Activated CD8-positive, alpha-beta memory T cell treated with anti-CD3 and anti-CD28 coated beads for 24 hours (primary cell): ENCODE measurements around the gene PACRG.

Experiments
- DNase-seq: peaks from one replicate; pipeline ENCODE4 v3.0.0-alpha.2; 2020

PACRG gene

DNA sequence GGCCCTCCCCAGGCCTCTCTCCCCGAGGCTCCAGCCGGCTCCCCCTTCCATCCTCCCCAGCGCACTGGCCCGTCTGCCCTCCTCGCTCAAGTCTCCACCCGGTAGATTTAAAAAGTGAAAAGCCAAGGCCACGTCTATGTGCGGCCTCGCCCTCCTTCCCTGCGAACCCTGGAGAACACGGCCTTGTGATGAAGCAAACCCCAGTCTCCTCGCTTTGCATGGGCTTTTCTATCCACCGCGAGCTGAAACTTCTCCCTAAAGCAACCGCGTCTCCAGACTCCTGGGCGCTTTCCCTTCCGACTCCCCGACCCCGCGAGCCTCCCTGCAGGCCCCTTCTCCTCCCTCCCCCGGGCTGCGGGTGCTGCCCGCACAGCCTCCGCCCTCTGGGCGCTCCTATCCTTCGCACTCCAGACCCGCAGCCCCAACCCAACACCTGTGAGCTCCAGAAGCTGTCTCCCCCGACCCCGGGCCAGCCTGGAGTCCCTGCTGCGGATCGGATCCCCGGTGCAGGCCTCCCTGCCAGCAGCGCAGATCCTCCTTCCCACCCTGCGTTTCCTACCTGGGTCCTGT is 421.6 kb downstream of the PACRG start:
- no peak for DNase-seq

DNA sequence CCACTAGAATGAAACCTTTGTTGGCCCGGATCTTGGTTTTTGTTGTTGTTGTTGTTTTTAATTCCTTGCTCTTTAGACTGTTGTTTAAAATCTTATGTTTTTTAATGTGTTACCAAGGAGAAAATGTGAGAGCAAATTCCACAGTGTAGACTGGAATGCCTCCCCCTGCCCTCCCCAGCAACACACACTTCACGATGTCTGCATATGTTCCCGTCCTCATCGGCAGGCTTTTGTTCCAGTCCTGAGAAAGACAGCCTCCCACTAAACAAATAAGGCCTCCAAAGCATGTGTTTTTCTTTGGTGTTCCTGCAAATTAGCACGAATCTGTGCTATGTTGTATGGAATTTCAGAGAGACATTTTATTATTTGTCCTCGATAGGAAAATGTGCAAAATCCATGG is 423.4 kb downstream of the PACRG start:
- DNase-seq = no peak

DNA sequence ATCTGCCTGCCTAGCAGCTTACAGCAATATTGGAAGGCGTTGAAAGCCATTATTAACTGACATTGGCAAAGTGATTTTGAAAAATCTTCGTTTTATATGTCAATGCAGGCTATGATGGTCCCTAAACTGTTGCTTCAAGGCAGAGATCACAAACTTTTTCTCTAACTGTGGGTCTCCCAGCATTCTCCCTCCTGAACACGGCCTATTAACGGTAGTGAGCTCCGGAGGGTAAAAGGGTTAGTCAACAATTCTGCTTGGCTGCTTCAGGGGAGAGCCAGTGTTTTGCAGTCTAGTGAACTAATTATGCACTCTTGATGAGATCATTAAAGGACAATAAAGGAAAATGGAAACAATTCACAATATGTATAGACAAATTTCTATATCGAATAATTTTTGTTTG is 424.9 kb downstream of the PACRG start:
- DNase-seq = no peak

DNA sequence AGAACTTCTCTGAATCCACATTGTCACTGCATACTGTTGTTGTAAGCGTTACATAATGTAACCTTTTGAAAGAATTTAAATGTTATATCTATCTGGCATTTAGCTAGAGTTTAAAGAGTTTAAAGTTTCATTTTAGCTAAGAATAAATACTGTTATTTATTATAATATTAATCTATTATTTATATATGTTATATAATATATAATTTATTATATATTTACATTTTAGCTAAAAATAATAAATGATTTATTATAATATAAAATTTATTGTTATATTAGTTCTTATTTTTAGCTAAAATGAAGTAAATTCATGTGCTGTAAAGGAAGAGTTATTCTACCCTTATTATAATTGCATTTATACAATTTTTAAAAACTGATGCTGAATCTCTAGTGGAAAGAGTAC is 431.3 kb downstream of the PACRG start:
- no peak for DNase-seq

DNA sequence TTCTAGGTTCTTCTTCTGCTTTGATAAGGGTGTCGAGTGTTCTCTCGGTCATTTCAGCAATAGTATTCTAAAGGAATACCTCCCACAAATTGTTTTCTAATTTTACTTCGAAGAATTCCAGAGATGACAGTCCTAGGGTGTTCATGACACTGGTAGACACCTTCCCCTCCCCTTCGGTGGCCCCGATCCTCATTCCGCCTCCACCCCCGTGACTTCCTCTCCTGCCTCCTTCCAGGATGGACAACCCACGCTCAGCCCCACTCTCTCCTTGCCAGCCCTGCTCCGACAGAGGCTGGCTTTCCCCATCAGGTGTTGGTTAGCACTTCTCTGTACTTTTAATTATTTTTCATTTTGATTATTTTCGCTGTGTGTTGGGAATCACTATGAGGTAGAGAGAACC is 431.9 kb downstream of the PACRG start:
- DNase-seq = no peak

DNA sequence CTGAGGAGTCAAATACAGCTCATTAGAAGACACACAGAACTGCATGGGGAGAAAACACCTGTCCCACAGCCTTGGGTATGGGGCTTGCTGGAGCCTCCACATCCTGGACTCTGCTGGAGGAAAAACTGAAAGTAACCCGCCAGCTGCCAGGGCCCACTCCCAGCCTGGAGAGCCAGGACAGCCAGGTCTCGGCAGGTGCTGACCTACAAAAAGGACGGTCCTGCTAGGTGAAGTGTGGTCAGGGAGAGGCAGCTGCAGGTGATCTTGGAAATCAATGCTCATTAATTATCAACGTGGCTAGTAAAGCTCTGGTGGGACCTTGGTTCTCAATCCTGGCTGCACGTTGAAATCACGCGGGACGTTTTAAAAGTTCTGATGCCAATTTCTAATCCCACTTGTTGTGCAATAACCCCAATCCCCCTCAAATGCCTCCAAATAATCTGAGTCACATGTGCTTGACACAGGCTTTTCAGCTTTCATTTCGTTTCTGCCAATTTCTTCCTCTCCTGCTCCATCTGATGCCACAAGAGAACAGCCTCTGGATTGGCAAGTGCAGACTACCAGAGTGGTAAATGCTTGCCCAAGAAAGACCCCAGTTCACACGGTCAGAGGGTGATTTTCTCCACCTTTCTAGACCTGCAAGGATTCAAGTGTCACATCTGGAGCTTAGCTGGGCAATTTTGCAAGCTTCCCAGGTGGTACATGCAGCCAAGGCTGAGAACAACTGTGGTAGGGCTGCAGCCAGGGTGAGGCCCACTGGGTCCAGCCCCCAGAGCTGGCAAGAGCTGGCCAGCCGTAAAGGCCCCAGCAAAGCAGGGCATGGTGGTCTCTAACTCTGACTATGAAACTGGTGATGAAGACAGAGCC is 434.5 kb downstream of the PACRG start:
- no peak for DNase-seq

DNA sequence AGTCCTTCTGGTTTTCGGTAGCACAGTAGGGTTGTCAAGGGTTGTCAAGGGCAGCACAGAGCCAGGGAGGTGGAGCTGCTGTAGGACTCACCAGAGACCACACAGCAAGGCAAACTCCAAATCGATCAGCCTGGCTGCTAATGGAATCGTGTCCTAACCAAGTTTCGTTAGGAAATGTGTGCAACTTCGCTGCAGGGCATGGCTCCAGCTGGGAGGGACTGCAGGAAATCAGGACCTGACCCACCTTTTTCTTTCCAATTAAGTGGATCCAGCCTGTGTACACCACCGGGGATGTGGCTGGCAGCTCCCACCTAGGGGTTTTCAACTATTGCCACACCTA is 435.1 kb downstream of the PACRG start:
- DNase-seq = no peak

DNA sequence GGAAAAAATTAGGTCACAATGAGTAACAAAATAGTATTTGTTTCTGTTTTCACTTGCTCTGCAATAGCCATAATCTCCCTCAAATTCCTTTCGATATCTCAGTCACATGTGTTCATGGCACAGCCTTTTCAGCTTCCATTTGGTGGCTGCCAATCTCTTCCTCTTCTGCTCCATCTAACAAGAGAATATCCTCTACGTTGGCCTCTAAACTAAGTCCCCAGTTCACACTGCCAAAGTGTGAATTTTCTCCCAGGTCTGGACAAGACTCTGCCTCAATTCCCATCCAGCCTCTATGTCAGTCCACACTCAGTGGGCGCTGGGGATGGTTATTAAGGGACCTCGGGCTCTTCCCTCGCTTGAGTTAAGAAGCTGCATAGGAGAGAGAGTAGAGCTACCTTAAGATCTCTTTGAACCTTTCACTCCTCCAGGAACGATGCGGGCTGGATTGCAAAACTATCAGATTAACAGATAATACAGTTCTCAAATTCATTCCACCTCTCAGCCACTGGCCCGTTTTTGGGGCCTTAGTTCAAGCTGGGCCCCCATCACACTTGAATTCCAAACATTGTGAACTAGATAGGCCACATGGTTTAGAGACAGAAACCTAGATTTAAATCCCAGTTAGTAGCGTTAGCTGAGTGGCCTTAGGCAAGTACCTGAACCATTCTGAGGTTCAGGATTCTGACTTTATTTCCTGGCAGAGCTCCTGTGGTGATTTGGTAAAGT is 436.6 kb downstream of the PACRG start:
- no peak for DNase-seq

DNA sequence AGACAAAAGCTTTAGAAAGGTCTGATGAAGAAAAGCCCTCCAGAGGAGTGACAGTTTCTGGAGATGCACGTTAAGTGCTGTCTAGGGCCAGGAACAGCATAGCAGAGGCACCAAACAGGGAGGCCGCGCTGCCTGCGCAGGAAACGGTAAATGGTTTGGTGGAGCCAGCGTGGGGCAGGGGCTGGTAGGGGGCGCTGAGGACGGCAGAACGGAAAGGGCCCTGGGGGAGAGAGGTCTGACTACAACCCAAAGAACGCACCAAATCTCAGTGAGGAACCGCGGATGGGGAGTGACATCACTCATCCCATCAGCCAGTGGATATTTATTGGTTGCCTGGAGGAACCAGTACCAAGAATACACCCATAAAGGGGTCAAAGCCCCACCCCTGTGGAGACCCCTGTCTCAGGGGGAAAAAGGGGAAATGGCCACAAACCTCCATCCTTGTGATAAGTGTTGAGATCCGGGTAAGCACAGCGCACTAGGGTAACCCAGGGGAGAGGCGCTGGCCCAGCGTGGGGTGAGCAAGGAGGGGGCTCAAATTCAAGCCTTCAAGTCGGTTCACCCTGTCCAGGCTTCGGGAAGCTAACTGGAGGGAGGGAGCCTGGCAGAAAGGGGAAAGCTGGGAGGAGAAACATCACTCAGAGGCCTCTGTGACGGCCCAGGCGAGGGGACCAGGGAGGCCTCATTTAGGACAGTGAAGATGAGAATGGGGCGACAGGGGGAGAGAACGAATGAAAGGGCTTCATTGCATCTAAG is 437.6 kb downstream of the PACRG start:
- DNase-seq = no peak

DNA sequence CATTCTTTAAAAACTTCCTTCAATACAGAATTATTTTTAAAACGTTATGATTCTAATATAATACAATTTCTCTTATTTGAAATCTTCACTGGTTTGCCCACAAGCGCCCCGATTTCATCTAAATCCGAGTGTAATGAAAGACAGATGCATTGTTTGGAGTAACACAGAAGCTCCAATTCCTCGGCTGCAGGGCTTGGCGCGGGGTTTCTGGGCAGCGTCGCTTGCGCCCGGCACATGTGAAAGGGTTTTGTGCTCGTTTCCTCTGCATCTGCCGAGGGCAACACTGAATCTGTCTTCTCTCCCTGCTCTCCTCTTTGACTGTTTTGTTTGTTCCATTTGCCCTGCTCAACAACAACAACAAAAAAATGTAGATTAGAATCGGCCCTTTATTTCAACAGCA is 438.1 kb downstream of the PACRG start:
- DNase-seq = no peak

DNA sequence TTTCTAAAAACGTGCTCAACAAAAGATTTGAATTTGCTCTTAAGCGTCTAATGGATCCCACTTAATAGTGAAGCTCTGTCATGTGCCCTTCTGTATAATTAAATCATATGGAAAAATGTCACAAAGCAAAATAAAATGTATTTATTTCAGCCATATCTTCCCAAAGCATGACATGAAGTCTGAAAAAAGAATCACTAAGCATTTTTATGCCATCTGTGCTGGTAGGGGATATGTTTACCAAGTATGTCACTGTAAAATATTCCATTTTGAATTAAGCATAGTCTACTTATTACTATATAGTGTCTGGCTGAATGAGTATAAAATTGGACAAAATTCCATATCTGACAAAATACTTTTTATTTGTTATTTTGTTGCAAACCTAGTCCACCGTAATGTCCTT is 438.7 kb downstream of the PACRG start:
- DNase-seq = no peak

DNA sequence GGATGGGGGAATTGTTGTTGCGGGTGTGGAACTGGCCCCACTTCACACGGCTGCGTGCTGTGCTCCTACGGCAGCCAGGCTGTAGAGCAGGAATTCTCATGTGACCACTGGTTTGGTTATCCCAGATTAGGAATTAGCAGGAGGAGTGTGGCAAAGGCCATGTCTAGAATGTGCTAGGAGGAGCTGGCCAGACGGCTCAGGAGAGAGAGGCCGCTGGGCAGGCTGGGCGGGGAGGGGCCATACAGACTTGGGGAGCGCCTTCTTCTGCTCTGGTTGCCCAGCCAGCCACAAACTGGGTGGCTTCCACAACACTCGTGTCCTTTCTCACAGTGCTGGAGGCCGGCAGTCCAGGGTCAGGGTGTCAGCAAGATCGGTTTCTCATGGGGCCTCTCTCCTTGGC is 441.7 kb downstream of the PACRG start:
- DNase-seq = no peak

DNA sequence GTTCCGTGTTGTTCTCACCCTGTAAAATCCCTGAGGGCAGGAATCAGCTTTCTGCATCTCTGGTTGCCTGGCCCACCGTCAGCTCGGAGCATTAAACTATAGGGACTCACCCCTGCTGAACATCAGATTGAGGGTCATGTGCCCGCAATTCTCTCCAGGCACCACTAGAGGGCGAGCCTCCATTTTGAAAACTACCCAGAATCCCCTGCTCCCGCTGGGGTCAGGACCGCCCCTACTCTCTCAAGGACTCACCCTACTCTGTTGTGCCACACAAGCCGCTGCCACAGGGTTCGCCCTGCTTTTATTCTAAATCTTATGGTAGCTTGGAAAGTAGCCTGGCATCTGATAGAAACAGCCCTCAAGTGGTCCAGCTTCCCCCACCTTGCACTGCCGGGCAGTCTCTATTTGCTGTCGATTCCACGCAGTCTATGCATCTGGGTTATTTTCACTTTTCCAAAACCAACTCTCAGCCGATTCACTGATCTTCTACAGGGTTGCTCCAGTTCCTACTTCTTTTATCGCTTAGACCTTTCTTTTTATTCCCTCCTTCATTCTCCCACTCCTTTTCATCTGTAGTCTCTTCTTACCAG is 442.6 kb downstream of the PACRG start:
- DNase-seq = no peak

DNA sequence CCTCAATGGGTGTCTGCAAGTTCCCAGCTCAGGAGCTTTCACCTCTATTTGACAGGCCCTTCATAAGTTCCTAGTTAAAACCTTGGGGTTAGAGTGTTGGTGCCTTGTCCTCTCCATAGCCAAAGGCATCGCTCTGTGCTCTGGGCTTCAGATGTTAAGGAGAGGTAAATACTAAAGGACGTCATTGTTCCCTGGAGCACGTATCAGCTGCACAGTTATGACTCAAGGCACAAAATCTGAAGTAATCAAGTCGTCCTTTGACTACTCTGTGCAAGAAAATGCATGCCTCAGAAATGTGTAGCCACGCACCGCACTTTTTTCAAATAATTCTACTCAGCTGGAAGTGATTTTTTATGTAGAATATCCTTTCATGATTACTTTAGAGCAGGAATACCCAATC is 446.0 kb downstream of the PACRG start:
- no peak for DNase-seq

DNA sequence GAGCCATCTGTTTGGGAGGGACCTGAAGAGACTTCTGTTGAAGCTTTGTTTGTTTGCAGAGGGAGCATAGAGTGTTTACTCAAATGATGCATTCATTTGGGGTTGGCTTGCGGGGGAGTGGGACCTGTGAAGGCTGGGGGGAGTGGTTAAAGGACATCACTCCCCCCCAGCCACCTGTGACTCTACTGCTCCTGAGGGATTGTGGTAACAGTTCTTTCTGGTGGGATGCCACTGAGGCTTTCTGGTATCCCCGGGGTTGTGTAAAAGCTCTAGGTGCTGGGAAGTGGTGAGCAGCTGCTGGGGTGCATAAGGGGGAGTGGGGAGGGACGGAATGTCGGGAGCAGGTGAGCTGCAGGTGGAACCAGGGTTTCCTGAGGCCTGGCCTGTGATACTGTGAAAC is 447.5 kb downstream of the PACRG start:
- no peak for DNase-seq

DNA sequence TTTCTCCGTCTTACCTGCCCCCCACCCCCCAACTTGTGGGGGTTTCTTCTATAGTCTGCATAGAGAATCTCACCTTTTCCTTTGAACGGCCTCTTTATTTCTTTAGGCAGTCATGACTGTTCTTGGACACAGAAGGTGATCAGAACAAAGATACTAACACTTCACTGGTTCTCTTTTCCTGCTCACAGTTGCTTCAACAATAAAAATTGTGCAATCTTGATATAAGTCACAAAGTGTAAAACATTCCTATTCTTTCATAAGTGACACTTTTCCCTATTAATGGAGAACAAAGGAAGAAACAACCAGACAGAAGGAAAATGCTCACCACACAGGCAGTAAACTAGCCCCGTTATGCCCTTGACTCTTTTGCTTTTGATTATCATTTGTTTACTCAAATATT is 448.3 kb downstream of the PACRG start:
- DNase-seq = no peak

DNA sequence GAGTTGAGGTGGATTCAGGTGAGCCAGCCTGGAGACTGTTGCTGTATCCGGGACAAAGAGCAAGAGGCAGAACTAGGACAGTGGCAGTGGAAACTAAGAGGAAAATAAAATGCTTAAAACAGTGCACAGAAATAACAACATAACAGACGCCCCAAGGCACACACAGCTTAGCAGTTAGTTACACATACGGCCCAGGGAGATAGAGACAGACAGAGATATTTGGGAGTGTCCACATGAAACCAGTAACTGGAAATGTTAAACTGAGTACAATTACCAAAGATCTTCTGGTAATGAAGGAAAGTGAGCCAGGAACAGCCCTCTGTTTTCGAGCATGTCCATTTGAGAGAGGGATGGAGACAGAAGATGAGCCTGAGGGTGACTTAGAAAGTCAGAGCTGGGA is 449.2 kb downstream of the PACRG start:
- DNase-seq = no peak

DNA sequence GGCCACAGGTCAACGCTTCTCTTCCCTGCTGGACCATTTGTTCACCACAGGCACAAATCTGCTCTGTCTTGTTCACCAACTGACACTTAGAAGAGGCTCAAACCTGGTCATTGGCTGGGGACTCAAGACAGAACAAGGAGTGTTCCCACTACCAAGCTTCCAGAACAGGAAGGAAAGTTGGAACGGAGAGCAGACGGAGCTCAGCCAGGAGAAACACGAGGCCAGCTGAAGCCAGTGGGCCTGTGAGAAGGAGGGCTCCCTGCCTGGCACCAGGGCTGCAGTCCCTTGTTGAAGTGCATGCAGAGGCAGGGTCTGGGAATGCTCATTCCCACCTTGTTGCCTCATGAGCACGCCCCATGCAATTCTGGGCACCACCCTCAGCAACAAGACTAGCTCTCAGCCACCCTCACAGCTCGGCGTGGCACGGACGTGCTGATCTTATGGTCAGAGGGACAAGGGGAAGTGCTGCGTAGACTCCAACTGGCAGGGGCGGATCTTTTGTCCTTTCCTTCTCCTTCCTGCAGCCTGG is 450.2 kb downstream of the PACRG start:
- no peak for DNase-seq

DNA sequence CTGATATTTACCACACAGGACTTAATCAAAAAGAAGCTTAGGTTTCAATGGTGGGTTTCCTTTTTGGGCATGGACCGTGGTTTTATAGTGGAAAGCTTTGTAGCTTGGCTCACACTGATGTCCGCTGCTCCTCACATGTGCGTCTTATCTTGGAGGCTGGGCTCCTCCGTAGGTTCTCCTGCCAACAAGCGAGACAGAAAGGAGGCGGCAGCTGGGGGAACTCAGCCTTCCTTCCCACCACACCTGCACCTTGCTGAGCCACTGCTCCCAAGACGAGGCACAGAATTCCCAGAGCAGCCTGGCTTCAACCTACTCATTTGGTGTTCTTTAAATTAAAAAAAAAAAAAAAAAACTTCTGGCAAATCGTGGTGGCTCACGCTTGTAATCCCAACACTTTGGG is 451.3 kb downstream of the PACRG start:
- no peak for DNase-seq

DNA sequence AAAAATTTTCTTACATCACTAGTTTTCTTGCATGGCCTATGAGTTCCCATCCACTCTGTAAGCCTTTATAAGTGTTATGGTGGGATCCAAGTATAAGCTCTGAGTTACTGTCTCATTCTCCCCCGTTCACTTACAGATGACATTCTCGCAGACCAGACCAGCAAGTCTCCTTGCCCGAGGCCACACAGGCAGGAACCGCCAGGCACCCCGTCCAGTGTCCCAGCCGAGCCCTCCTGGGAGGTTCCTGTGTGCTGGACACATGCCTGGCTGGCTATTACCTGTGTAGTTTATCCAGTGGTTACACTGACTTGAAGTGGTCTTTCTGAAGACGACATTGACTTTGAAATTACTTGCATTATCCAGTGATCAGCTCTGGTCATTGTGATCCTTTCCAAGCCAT is 451.9 kb downstream of the PACRG start:
- DNase-seq = no peak

DNA sequence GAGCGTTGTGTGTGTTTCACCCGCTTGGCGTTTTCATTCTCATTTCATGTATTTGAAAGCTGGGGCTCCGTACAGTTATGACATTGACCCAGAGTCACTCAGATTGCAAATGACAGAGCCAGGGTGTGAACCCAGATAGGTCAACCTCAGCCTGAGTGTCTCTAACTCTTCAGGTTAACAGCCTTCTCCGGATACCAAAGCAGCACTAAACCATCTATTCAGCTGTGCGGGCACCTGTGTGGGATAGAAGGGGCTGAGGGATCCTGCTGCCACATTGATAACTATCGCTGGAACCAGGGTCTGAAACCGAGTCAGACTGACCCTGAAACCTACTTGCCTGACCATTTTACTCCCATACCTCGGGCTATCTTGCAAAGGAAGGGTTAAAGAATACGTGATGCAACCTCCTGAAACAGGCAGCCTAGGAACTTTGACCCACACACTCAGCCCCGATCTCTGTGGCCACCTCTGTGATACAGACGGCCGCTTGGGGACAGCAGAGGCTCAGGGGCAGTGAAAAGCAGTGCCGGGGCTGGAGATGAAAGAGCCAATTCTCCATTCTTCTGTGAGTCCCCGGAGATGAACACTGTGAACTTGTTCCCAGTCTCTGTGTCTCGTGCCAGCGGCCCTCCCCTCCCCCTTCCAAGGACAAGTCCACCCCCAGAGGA is 453.2 kb downstream of the PACRG start:
- no peak for DNase-seq

DNA sequence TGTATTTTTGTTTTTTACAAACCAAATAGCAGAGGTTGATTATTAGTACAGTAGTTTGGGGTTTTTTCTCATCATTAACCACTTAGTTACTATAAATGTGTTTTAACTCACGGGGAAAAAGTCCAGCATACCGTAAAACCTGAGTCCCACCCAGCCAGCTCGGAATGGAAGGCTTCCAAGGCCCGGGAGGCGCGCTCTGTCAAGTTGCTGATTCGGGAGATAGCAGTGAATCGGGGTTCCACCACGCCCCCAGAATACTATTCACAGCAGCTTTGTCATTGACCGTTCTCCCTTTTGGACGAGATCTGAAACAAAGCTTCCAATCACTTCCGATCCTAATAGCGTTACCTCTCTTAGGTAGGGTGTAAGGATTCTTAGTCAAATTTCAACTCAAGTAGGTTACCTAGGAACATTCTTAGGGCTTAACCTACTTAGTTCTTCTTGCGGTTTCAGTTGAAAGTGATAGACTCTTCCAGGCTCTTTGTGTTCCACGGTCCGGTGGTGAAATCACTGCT is 453.9 kb downstream of the PACRG start:
- no peak for DNase-seq
